HCT116 (cell line): ENCODE results near the gene KCNK6. TPM values are rescaled to one million over a fixed set of nuclear protein-coding genes. Genes with fewer than 3 reads are reported as not detected.
A peak's percentile ranks its signal among the peaks of the same experiment; 100 is the strongest.

Source experiments
- ATAC-seq: fragments of 200-7000 bp; cut with Tn5 transposase; 2 replicates; pipeline ENCODE4 v1.9.1; 2020; ENCODE audit warnings: mild to moderate bottlenecking, moderate library complexity
- BruUV-seq: library from RNA; stranded (reverse); fragments of 400-500 nt; replicated peaks from 2 replicates; lab custom pipeline; 2021; lab: Mats Ljungman, UMichigan
- CTCF ChIA-PET: fragments of 300-600 bp; sonication (Branson Sonifier 250); formaldehyde crosslinking; loops from one replicate; lab custom pipeline; 2021; ENCODE audit warnings: antibody characterized with exemption; lab: Charles Lee
- POLR2A ChIA-PET: fragments of 300-600, 350-600 bp; sonication (Branson Sonifier 250); formaldehyde crosslinking; loops from one replicate; lab custom pipeline; 2021; ENCODE audit warnings: antibody characterized with exemption; lab: Charles Lee
- RAD21 ChIA-PET, 2 experiments: fragments of 300-600 bp; sonication (Branson Sonifier 250); formaldehyde crosslinking; loops; one replicate each; lab custom pipeline; 2023; ENCODE audit warnings: low total read pairs in 2 of 2; ENCODE audit not compliant: uncharacterized antibody in 2 of 2, unreplicated experiment in 2 of 2, low non-redundant PET in 1 of 2; lab: Charles Lee
- DNase-seq: peaks from one replicate; pipeline ENCODE4 v3.0.0-alpha.2; 2010; ENCODE audit warnings: low read depth, low spot score
- H2AFZ ChIP-seq: fragments of 200-600 bp; shearing (Covaris generic), sonication (generic); 2 replicates; pipeline ENCODE4 v1.6.1; 2017; ENCODE audit warnings: low read depth, mixed run types, mixed read lengths, antibody characterized with exemption, low read length; ENCODE audit not compliant: poor library complexity, severe bottlenecking
- H3K27ac ChIP-seq: 2 replicates; pipeline ENCODE4 v1.5.1; 2012; ENCODE audit warnings: low read depth, low read length
- H3K27me3 ChIP-seq: fragments of 200-600 bp; sonication (generic); 2 replicates; pipeline ENCODE4 v1.6.1; 2016; ENCODE audit warnings: mixed run types, low read length, mixed read lengths; ENCODE audit not compliant: insufficient read depth
- H3K36me3 ChIP-seq, 2 experiments: fragments of 200-500 bp in 1 of 2; fragments of 200-600 bp in 1 of 2; sonication (Bioruptor generic) in 1 of 2; sonication (generic) in 1 of 2; 2 replicates each; pipeline versions ENCODE4 v1.5.1 to v1.6.1; 2014 to 2016; ENCODE audit warnings: low read length in 2 of 2, inconsistent platforms in 1 of 2, mixed read lengths in 1 of 2, mixed run types in 1 of 2; ENCODE audit not compliant: insufficient read depth in 2 of 2, control insufficient read depth in 1 of 2
- H3K4me1 ChIP-seq, 2 experiments: fragments of 200-600 bp in 1 of 2; sonication (generic) in 1 of 2; 2 replicates each; pipeline versions ENCODE4 v1.5.1 to v1.6.1; 2012 to 2017; ENCODE audit warnings: low read length in 2 of 2, inconsistent platforms in 1 of 2, mild to moderate bottlenecking in 1 of 2, mixed read lengths in 1 of 2, mixed run types in 1 of 2, moderate library complexity in 1 of 2; ENCODE audit not compliant: insufficient read depth in 2 of 2, control insufficient read depth in 1 of 2
- H3K4me2 ChIP-seq: fragments of 200-600 bp; sonication (generic); 2 replicates; pipeline ENCODE4 v1.6.1; 2017; ENCODE audit warnings: mixed run types, low read length, mixed read lengths
- H3K4me3 ChIP-seq, 2 experiments: fragments of 200-600 bp in 1 of 2; sonication (generic) in 1 of 2; replicated peaks in 1 of 2; 2 replicates each; pipeline ENCODE4 v1.5.1; 2011 to 2016; ENCODE audit warnings: low read length in 2 of 2, control low read depth in 1 of 2, low read depth in 1 of 2, mild to moderate bottlenecking in 1 of 2, mixed read lengths in 1 of 2, mixed run types in 1 of 2
- H3K79me2 ChIP-seq: fragments of 200-600 bp; sonication (generic); 2 replicates; pipeline ENCODE4 v1.6.1; 2017; ENCODE audit warnings: mild to moderate bottlenecking, mixed run types, low read length, moderate library complexity, mixed read lengths; ENCODE audit not compliant: insufficient read depth
- H3K9ac ChIP-seq: fragments of 200-600 bp; sonication (generic); 2 replicates; pipeline ENCODE4 v1.6.1; 2016; ENCODE audit warnings: low read length, mixed read lengths
- H3K9me2 ChIP-seq: fragments of 200-600 bp; sonication (generic), shearing (Covaris generic); 2 replicates; pipeline ENCODE4 v1.6.1; 2017; ENCODE audit warnings: mixed run types, mild to moderate bottlenecking, moderate library complexity; ENCODE audit not compliant: insufficient read depth
- H3K9me3 ChIP-seq, 2 experiments: fragments of 200-500 bp in 1 of 2; fragments of 200-600 bp in 1 of 2; sonication (Bioruptor generic) in 1 of 2; sonication (generic) in 1 of 2; 2 replicates each; pipeline ENCODE4 v1.6.1; 2014 to 2017; ENCODE audit warnings: low read length in 2 of 2, mixed read lengths in 2 of 2, inconsistent platforms in 1 of 2, low read depth in 1 of 2, mild to moderate bottlenecking in 1 of 2, mixed run types in 1 of 2, moderate library complexity in 1 of 2; ENCODE audit not compliant: control insufficient read depth in 1 of 2, insufficient read depth in 1 of 2
- H4K20me1 ChIP-seq: fragments of 200-600 bp; sonication (generic), shearing (Covaris generic); 2 replicates; pipeline ENCODE4 v1.6.1; 2017; ENCODE audit warnings: mixed run types, mild to moderate bottlenecking, moderate library complexity; ENCODE audit not compliant: insufficient read depth
- CBX3 ChIP-seq: IDR thresholded peaks from 2 replicates; pipeline ENCODE4 v1.6.1; 2012; ENCODE audit warnings: low read depth
- EZH2phosphoT487 ChIP-seq: fragments of 200-600 bp; IDR thresholded peaks from 2 replicates; pipeline ENCODE4 v1.6.1; 2018; ENCODE audit warnings: antibody characterized with exemption, borderline replicate concordance
- FOSL1 ChIP-seq: IDR thresholded peaks from 2 replicates; pipeline ENCODE4 v1.6.1; 2012; ENCODE audit warnings: low read depth
- JUND ChIP-seq: IDR thresholded peaks from 2 replicates; pipeline ENCODE4 v1.6.1; 2012
- POLR2A ChIP-seq: IDR thresholded peaks from 2 replicates; pipeline ENCODE4 v1.7.0; 2011; ENCODE audit warnings: borderline replicate concordance; ENCODE audit not compliant: insufficient read depth, insufficient read length; ENCODE audit errors: extremely low read depth
- POLR2AphosphoS5 ChIP-seq: IDR thresholded peaks from 2 replicates; pipeline ENCODE4 v1.6.1; 2011; ENCODE audit warnings: mild to moderate bottlenecking, low read depth, low read length, moderate library complexity
- SIN3A ChIP-seq: IDR thresholded peaks from 2 replicates; pipeline ENCODE4 v1.6.1; 2012; ENCODE audit warnings: low read depth
- SP1 ChIP-seq: IDR thresholded peaks from 2 replicates; pipeline ENCODE4 v1.6.1; 2012; ENCODE audit warnings: low read depth
- intact Hi-C: fragments of 100-400 bp; cut with micrococcal nuclease; formaldehyde crosslinking; loops from 2 replicates; pipeline ENCODE4 v1.10.0; 2022
- total RNA-seq: library from RNA; stranded (reverse); gene quantifications from one replicate; pipeline ENCODE4 v1.2.1, GENCODE V29; 2021; ENCODE audit not compliant: unreplicated experiment
- TF ChIP-seq, protein P1 (sequence below), 3 experiments: fragments of 200-600 bp in 1 of 3; sonication (generic) in 1 of 3; IDR thresholded peaks in 2 of 3; conservative IDR thresholded peaks in 1 of 3; 2 replicates each; pipeline ENCODE4 v1.5.1; 2012 to 2017; ENCODE audit warnings: low read depth in 2 of 3, low read length in 2 of 3, antibody characterized with exemption in 1 of 3, borderline replicate concordance in 1 of 3, control low read depth in 1 of 3, mild to moderate bottlenecking in 1 of 3, mixed read lengths in 1 of 3, mixed run types in 1 of 3, moderate library complexity in 1 of 3; ENCODE audit not compliant: insufficient read depth in 1 of 3

KCNK6 gene
- total RNA-seq, 1 experiment from 2014 or later, result 11.0 TPM

DNA sequence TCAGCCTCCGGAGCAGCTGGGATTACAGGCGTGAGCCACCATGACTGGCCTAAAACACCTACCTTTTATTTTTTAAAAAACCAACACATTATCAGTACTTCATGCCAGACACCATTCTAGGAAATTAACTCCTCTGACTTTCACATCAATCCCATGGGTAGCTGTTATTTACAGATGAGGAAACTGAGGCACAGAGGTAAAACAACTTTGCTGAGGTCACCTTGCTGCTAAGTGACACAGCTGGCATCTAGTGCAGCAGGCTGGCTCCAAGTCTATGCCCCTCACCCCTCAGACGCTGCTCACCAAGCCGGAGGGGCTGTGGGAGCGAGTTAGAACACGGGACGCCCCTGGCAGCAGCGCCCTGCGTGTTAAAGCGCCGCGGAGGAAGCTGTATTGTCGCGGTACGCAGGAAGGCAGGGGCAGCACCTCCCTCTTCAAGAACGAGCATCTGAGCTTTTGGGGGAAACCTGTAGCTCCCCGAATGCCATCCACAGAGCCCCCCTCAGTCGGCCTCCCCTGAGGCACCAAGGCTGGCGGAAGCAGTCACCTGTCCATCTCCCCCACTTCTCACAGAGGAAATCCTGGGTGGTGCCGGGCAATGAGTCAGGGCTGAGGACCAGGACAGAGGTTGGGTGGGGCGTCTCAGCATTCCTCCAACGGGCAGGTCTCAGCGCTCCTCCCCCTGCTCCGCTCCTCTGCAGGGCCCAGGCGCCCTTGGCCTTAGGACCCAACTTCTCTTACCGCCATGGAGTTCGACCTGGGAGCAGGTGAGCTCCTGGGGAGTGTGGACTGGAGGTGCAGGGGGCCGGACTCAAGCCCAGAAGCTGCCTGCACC is 15.9 kb upstream of the KCNK6 start, which contains the start of gene C19orf33:
TSS of gene C19orf33 (plus strand) at position 735 of the 835 bp plus-strand sequence. CDS start at position 746, 11 bp downstream.
- Histone ChIP-seq H3K27ac (peak within 1 kb of the TSS; percentile 98), H4K20me1 (no peaks in the 10 kb centered on the region), H2AFZ (no peak within 1 kb of the TSS), H3K4me3 (peak within 1 kb of the TSS; percentile 91 to 98), H3K27me3 (no peaks in the 10 kb centered on the region), H3K9me2 (no peaks in the 10 kb centered on the region), H3K36me3 (peaks cover 10% of the 10 kb centered on the region in 2 experiments; a peak in 3 of 4 replicates), H3K9me3 (no peaks in the 10 kb centered on the region), H3K4me2 (peak within 1 kb of the TSS; percentile 99), H3K9ac (peak within 1 kb of the TSS; percentile 100), H3K4me1 (peaks cover 48 to 63% of the 10 kb centered on the region in 2 experiments), H3K79me2 (peaks cover 22% of the 10 kb centered on the region)
- ChIA-PET CTCF (interaction anchor here (1.4 to 1.7 kb wide), 2 partner anchors 32 to 59 kb away, joined by 4 read pairs; partner anchors contain the start of gene CATSPERG), RAD21 (interaction anchor here (0.6 to 2.0 kb wide), 2 partner anchors 60 to 178 kb away, joined by 3 to 8 read pairs; no protein-coding TSS in a partner anchor), POLR2A (interaction anchor here (0.7 to 2.8 kb wide), 11 partner anchors 14 to 546 kb away, joined by 3 to 19 read pairs (median 6); partner anchors contain the start of genes GGN, KCNK6, PSMD8 and SPINT2)
- TF ChIP-seq POLR2A (no peak), POLR2AphosphoS5 (peak; percentile 86), SIN3A (peak; percentile 33), CBX3 (no peak), SP1 (peak; percentile 79), FOSL1 (peak; percentile 59; the same call in 1 of the 2 replicates), JUND (peak; percentile 60), EZH2phosphoT487 (no peak)
- TF ChIP-seq, protein P1, sequence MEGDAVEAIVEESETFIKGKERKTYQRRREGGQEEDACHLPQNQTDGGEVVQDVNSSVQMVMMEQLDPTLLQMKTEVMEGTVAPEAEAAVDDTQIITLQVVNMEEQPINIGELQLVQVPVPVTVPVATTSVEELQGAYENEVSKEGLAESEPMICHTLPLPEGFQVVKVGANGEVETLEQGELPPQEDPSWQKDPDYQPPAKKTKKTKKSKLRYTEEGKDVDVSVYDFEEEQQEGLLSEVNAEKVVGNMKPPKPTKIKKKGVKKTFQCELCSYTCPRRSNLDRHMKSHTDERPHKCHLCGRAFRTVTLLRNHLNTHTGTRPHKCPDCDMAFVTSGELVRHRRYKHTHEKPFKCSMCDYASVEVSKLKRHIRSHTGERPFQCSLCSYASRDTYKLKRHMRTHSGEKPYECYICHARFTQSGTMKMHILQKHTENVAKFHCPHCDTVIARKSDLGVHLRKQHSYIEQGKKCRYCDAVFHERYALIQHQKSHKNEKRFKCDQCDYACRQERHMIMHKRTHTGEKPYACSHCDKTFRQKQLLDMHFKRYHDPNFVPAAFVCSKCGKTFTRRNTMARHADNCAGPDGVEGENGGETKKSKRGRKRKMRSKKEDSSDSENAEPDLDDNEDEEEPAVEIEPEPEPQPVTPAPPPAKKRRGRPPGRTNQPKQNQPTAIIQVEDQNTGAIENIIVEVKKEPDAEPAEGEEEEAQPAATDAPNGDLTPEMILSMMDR (IDR thresholded peaks at IDR 0.05 in 2 of 3, conservative IDR thresholded peaks at IDR 0.05 in 1 of 3; ENCODE audit: borderline replicate concordance in 1 of 3, insufficient read depth in 1 of 3, low read depth in 2 of 3, low read length in 2 of 3), result no peak
- DNase-seq, result peak; percentile 84
- ATAC-seq, result peak; percentile 67
- TSS peak; percentile 79 for BruUV-seq
- intact Hi-C loops, result loop anchor here (1.0 kb wide), 1 partner anchor 39 kb away; the partner anchor contains the start of gene SPINT2
